ENCODE results near the gene ZNHIT3. TPM values are rescaled to one million over a fixed set of nuclear protein-coding genes. Genes with fewer than 3 reads are reported as not detected.

Gene ZNHIT3
- total RNA-seq, 4 donors from 2014 or later: 19.7 to 34.5 (median 26.3) TPM

- H3K4me3 ChIP-seq: no peak overlapping the region
- no peaks in the 10 kb centered on the region for H3K27me3 ChIP-seq
- 69% methylated on average over 7 of the region's 7 CpGs for WGBS
- DNase-seq (ENCODE audit: low spot score in 2 of 2): peak in 1 of 2 donors; percentile 32
- peaks cover 86% of the 10 kb centered on the region for H3K36me3 ChIP-seq
- H3K4me1 ChIP-seq: no peaks in the 10 kb centered on the region
- TF ChIP-seq POLR2A (IDR thresholded peaks at IDR 0.05): no peak
- TF ChIP-seq, protein P1, sequence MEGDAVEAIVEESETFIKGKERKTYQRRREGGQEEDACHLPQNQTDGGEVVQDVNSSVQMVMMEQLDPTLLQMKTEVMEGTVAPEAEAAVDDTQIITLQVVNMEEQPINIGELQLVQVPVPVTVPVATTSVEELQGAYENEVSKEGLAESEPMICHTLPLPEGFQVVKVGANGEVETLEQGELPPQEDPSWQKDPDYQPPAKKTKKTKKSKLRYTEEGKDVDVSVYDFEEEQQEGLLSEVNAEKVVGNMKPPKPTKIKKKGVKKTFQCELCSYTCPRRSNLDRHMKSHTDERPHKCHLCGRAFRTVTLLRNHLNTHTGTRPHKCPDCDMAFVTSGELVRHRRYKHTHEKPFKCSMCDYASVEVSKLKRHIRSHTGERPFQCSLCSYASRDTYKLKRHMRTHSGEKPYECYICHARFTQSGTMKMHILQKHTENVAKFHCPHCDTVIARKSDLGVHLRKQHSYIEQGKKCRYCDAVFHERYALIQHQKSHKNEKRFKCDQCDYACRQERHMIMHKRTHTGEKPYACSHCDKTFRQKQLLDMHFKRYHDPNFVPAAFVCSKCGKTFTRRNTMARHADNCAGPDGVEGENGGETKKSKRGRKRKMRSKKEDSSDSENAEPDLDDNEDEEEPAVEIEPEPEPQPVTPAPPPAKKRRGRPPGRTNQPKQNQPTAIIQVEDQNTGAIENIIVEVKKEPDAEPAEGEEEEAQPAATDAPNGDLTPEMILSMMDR (IDR thresholded peaks at IDR 0.05): no peak
- no peak for TF ChIP-seq EP300 (IDR thresholded peaks at IDR 0.05)
- TF ChIP-seq POLR2AphosphoS5 (IDR thresholded peaks at IDR 0.05): no peak
- H3K27ac ChIP-seq: no peak overlapping the region
- H3K9me3 ChIP-seq: no peaks in the 10 kb centered on the region
Observed at GRCh38 chr17:36498560-36499300, 12.2 kb downstream of the ZNHIT3 start.

DNA sequence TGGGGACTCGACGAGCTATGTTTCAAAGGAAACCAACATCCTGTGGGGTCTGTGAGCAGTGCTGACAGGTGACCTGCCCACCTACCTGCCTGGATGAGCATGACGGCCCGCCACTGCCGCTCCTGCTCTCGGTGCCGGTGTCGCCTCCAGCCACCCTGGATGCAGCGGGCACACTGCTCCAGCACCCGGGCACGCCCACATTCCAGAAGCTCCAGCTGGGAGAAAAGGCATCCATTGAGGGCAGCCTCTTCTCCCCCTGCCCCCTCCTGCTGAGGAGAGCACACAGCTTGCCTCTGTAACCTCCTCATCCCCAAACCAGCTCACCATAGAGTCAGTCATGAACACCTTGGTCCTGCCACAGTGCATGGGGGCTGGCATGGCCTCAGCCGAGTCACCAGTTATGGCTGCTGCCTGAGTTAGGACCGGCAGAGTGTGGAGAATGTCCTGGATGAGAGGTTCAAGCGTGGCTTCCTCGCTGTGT, 14.3 kb downstream of the ZNHIT3 start:
- peaks cover 85% of the 10 kb centered on the region for H3K36me3 ChIP-seq
- DNase-seq (ENCODE audit: low spot score in 2 of 2): peak in 1 of 2 donors; percentile 35

GRCh38 chr17:36501351-36501750, 14.9 kb downstream of the ZNHIT3 start:
- Histone ChIP-seq H3K9me3 (no peaks in the 10 kb centered on the region), H3K27me3 (no peaks in the 10 kb centered on the region), H3K27ac (no peak overlapping the region), H3K36me3 (peaks cover 85% of the 10 kb centered on the region), H3K4me3 (no peak overlapping the region), H3K4me1 (no peaks in the 10 kb centered on the region)
- 90% methylated on average over 3 of the region's 3 CpGs for WGBS
- DNase-seq (ENCODE audit: low spot score in 2 of 2): peak in 1 of 2 donors; percentile 45
- no peak for TF ChIP-seq POLR2AphosphoS5 (IDR thresholded peaks at IDR 0.05)
- TF ChIP-seq EP300 (IDR thresholded peaks at IDR 0.05): no peak
- TF ChIP-seq, protein P1 (IDR thresholded peaks at IDR 0.05): no peak
- no peak for TF ChIP-seq POLR2A (IDR thresholded peaks at IDR 0.05)

More for the DNA sequence above, 14.3 kb downstream of the ZNHIT3 start:
- TF ChIP-seq, protein P1 (IDR thresholded peaks at IDR 0.05): no peak
- no peak for TF ChIP-seq POLR2AphosphoS5 (IDR thresholded peaks at IDR 0.05)
- no peak for TF ChIP-seq POLR2A (IDR thresholded peaks at IDR 0.05)
- TF ChIP-seq EP300 (IDR thresholded peaks at IDR 0.05): no peak
- no peak overlapping the region for H3K27ac ChIP-seq
- 84% methylated on average over 5 of the region's 15 CpGs for WGBS
- no peaks in the 10 kb centered on the region for H3K4me1 ChIP-seq
- no peaks in the 10 kb centered on the region for H3K27me3 ChIP-seq
- no peak overlapping the region for H3K4me3 ChIP-seq
- H3K9me3 ChIP-seq: no peaks in the 10 kb centered on the region

GRCh38 chr17:36501963-36502362, 15.5 kb downstream of the ZNHIT3 start:
- WGBS: 95% methylated on average over 6 of the region's 6 CpGs
- Histone ChIP-seq H3K36me3 (peaks cover 85% of the 10 kb centered on the region), H3K27me3 (no peaks in the 10 kb centered on the region), H3K27ac (no peak overlapping the region), H3K4me1 (no peaks in the 10 kb centered on the region), H3K4me3 (no peak overlapping the region), H3K9me3 (no peaks in the 10 kb centered on the region)
- no peak for TF ChIP-seq EP300 (IDR thresholded peaks at IDR 0.05)
- TF ChIP-seq, protein P1 (IDR thresholded peaks at IDR 0.05): no peak
- TF ChIP-seq POLR2AphosphoS5 (IDR thresholded peaks at IDR 0.05): no peak
- TF ChIP-seq POLR2A (IDR thresholded peaks at IDR 0.05): no peak
- DNase-seq (ENCODE audit: low spot score in 2 of 2): peak in 1 of 2 donors; percentile 44

- Histone ChIP-seq H3K36me3 (peaks cover 83% of the 10 kb centered on the region), H3K4me1 (no peaks in the 10 kb centered on the region), H3K4me3 (no peak overlapping the region), H3K27me3 (no peaks in the 10 kb centered on the region), H3K9me3 (no peaks in the 10 kb centered on the region), H3K27ac (no peak overlapping the region)
- WGBS: 81% methylated on average over 7 of the region's 7 CpGs
- DNase-seq (ENCODE audit: low spot score in 2 of 2): peak in 1 of 2 donors; percentile 17
- TF ChIP-seq, protein P1 (IDR thresholded peaks at IDR 0.05): no peak
- no peak for TF ChIP-seq POLR2AphosphoS5 (IDR thresholded peaks at IDR 0.05)
- no peak for TF ChIP-seq EP300 (IDR thresholded peaks at IDR 0.05)
- no peak for TF ChIP-seq POLR2A (IDR thresholded peaks at IDR 0.05)
Observed at GRCh38 chr17:36503456-36504155, 17.1 kb downstream of the ZNHIT3 start.

All from suprapubic skin (tissue), 4 donors.